G401.6 (cell line): ENCODE results near the gene TCL1B.
"Not testable (repeated sequence)": the region's sequence is repeated elsewhere in the genome, so short reads cannot be mapped to it uniquely, and the experiment has no call there.

ENCODE experiments used
- FAIRE-seq: peaks from 2 replicates; lab custom pipeline; 2012; peaks lifted over from hg19 to GRCh38; lab: Jason Lieb, UNC

TCL1B gene

DNA sequence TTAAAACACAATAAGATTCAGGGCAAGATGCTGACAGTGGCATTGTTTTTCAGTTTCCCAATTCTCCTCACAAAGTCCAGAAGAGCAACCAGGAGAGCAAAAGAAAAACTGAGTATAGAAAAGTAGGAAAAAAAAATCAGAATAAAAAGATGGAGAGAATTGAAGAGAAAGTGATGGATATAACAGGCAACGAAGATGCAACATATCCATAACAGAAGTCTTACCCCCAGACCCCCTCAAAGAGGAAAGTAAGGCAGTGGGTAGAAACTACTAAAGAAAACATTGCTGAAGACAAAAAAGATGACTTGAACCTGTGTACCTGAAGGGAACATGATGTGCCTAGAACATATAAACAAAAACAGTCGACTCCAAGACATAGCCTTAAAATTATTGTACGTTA is 17.1 kb downstream of the TCL1B start:
- FAIRE-seq, result no peak

DNA sequence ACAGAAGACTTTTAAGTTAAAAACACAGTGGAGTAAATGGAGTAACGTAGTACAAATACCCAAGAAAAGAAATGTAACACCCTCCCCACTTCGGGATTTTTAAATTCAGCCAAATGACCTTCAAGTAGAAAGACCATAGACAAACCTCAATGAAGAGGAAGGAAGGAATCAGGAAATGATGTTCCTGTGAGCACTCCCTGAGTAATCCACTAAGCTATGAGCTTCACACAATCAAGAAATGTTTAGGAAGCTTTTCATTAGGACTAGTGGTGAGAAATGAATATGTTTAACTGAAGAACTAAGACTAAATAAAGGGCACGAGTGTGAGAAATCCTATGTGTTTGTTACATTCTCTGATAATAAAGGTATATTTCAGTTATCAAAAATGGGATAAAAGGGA is 17.6 kb downstream of the TCL1B start:
- no peak for FAIRE-seq

DNA sequence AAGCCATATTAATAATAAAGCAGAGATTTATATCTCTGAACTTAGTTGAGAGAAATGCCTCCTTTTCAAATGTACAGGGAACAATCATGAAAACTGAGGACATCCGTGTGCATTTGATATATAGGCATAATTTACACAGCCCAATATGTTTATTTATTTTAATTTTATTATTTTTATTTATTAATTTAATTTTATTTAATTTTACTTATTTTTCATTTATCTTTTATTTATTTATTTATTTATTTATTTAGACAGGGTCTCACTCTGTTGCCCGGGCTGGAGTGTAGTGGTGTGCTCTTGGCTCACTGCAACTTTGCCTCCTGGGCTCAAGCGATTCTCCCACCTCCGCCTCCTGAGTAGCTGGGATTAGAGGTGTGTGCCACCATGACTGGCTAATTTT is 19.3 kb downstream of the TCL1B start:
- no peak for FAIRE-seq

DNA sequence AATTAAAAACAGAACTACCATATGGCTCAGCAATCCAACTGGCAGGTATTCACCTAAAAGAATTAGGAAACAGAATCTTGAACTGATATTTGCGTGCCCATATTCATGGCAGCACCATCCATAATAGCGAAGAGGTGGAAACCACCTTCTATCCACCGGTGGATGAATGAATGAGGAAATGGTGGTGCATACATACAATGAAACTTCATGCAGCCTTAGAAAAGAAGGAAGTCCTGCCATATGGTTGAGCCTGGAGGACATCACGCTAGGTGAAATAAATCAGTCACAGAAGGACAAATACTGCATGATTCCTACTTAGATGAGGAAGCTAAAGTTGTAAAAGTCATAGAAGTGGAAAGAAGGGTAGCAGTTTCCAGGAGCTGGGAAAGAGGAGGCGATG is 21.1 kb downstream of the TCL1B start:
- FAIRE-seq, result no peak

DNA sequence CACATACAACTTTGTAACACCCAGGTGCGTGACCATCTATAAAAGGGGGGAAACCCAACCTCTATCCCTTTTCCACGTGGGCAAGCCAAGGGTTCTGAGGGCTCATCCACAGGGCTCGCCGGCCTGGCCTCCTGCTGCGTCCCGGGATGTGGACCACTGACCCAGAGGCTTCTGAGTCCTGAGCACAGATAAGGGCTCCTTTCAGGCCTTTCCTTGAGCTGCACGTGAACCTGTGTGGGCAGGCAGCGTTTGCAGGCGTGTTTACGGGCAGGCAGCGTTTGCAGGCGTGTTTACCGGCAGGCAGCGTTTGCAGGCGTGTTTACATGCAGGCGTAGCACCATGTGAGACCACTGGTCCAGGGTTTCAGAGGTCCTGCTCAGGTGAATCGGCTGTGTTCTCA is 23.9 kb downstream of the TCL1B start:
- no peak for FAIRE-seq

DNA sequence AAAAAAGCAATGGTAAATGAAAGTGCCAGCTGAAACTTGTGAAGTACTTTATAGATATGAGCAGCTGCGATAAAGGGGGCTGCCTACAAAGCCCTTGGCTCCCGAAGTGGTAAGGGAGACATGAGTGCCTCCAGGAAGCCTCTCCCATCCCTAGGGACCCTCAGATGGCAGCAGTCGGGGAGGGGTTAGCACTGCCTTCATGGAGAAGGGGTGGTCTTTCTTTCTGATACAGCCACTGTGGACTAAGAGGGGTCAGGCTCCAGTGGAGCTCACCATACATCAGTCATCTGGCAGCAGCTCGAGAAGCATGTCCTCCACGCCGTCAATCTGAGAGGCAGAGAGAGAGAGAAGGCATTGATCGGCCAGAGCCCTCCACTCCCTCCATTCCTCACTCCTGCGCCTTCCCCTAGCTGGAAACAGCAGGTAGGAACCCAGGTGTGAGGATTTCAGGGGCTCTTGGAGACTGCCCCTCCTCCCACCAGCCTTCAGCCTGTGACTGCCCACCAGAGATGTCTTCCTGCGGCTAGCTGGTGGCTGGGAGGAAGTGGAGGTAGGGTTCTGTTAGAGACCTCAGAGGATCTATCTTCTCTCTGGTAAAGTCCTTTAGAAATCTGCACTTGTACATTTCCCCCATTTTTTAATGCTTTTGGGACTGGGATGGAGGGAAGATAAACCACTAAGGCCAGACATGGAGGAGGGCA is 25.4 kb downstream of the TCL1B start:
- FAIRE-seq, result no peak

DNA sequence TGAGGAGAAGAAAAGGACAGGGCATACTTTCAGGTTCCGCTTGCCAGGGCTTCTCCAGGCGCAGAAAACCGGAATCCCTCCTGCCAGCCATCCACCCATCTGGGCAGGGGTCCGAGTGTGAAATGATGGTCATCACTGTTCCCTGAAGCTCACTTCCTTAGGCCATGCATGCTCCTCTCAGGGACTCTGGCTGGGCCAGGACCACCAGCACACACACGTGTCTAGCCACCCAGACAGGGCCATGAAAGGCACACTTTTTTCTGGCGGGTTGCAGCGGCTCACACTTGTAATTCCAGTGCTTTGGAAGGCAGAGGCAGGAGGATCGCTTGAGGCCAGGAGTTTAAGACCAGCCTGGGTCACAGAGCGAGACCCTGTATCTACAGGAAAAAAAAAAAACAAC is 26.2 kb downstream of the TCL1B start:
- FAIRE-seq, result no peak

DNA sequence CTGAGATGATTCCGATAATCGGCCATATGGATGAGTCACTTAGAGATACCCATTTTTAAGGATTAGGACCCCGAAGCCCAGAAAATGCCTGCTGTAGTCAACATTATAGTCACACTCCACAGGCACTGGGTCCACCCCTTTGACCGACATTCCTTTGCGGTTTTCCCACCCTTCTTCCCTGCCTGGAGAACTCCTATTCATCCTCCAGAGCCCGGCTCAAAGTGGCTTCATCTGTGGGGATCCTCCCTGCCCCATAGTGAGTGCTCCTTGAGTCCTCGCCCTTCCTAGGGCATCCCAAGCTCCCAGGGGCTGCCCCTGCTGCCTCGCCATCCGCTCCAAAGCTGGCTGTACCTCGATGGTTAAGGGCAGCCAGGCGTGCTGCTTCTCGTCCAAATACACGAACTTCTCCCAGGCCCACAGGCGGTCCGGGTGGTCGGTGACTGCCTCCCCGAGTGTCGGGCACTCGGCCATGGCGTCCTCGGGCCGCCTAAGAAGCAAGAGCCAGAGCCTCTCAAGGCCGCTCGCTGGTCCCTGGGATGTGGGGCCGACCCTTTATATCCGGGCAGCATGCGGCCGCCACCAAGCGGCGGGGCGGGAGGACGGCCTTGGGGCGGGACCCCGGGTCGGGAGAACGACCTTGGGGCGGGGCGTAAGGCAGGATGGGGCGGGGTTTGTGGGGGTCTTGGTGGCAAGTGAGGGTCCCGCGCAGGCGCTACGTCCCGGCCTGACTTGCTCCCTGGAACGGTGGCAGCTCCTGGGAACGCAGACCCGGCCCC is 27.6 kb downstream of the TCL1B start, which contains the start of gene TCL1A:
TSS of gene TCL1A (minus strand) at position 530 of the 776 bp plus-strand sequence. CDS start at position 471, 59 bp downstream.
- FAIRE-seq, result no peak

DNA sequence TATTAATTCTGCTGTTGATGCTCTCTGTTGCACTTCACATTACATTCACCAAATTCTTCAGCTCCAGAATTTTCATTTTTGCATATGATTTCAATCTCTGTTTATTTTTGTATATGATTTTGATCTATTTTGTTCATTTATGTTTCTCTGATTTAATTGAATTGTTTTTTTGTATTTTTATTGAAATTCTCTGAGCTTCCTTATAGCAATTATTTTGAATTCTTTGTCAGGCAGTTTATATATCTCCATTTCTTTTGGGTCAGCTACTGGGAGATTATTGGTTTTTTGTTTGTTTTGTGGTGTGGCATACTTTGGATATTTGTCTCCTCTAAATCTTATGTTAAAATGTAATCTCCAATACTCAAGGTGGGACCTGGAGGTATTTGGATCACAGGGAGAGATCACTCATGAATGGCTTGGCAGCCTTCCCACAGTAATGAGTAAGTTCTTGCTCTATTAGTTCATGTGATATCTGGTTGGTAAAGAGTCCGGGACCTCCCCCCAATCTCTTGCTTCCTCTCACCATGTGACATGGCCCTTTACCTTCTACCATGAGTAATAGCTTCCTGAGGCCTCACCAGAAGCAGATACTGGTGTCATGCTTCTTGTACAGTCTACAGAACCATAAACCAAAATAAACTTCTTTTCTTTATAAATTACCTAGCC is 36.4 kb downstream of the TCL1B start:
- no peak for FAIRE-seq

DNA sequence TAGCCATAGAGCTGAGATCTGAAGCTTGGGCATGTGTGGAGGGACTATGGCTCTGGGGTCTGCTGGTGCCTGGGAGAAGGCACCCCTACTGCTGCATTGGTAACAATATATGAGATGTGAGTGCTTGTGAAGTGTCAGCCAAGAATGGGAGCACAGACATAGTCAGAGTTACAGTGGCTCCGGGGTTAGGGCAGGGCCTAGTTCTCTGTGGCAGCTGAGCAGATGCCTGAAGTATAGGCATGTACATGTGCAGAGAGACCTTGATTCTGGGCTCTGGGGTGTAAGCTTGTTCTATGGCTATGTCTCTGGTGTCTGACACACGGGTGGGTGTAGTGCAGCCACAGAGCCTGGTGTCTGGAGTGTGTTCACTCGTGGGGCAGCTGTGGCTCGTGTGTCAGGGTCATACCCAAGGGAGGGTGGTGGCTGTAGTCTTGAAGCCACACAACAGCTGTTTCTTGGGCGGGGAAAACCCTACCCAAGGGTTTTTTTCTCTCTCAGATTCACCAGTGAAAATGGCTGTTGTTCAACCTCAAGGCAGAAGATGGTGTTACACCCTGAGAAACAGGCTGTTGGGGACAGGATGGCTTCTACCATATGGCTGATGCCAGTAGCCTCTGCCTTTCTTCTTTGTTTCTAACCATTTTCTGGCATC is 39.6 kb downstream of the TCL1B start:
- no peak for FAIRE-seq

DNA sequence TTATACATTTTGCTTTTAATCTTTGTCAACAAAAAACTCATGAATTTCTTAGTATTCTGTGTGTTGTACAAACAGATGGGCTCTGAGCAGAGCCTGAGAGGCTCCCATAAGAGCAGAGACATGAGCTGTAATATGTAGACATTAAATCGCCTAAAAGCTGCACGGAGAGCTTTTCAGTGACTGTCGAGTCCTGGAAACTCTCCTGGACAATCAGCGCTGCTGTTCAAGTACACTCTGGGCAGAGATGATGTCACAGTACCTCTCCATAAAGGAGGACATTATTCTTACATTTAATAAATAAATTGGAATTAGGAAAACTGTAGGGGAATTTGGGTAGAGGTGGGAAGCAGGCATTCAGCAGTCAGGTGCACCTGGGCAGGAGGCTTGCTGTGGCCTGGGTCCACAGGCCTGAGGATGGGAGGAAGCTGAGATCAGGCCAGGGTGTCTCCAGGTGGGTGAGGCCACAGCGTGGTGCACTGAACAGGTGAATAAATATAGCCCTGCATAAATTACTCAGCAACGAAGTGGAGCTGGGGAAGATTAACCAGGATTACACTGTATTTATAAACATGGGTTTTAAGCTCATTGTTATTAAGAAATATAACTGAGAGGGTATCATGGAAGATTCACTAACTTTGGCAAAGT is 41.0 kb downstream of the TCL1B start:
- no peak for FAIRE-seq

DNA sequence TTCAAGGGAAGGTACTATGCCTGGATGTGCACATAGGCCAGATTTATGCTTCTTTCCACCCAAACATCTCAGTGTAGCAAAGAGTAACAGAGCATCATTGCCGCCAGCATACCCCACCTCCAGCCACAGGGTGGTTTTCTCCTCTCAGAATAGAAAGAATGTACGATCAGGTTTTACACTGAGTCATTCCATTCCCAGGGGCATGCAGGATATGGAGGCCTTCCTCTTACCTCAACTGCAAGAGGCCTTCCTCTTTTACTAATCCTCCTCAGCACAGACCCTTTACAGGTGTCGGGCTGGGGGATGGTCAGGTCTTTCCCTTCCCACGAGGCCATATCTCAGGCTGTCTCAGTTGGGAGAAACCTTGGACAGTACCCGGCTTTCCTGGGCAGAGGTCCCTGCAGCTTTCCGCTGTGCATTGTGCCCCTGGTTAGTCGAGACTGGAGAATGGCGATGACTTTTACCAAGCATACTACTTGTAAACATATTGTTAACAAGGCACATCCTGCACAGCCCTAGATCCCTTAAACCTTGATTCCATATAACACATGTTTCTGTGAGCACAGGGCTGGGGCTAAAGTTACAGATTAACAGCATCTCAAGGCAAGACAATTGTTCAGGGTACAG is 43.3 kb downstream of the TCL1B start:
- FAIRE-seq, result not testable (repeated sequence)

DNA sequence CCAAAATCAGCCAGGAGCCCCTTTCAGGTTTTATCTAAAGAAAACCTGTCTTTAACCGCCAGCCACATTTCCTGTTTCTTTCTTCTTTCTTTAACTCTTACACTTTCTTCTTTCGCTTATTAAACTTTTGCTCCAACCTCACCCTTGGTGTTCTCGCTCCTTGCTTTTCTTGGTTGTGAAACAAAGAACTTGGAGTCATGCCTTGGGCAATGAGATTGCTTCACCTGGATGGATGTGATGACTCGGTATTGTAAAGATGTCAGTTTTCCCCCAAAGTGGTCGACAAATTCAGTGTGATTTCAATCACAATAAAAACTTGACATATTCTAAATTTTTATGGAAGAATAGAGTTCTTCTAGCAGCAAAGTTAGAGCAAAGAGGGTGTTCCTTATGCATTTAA is 43.9 kb downstream of the TCL1B start:
- no peak for FAIRE-seq

DNA sequence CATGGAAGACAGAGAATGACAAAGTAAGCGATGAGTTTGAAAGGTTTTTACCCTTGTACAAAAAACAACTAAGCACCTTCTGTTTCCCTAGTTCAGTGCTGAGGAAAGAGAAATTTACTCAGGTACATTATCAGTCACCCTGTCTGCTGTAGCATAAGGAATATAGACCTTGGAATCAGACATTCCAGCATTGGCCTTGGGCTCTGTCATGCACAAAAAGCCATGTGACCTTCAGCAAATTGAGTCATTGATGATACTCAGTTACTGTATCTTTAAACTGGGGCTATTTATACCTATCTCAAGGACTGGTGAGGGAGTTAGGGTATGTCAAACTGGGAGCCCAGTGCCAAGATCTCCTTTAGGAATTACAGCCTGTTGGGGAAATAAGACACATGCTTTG is 47.0 kb downstream of the TCL1B start:
- no peak for FAIRE-seq

DNA sequence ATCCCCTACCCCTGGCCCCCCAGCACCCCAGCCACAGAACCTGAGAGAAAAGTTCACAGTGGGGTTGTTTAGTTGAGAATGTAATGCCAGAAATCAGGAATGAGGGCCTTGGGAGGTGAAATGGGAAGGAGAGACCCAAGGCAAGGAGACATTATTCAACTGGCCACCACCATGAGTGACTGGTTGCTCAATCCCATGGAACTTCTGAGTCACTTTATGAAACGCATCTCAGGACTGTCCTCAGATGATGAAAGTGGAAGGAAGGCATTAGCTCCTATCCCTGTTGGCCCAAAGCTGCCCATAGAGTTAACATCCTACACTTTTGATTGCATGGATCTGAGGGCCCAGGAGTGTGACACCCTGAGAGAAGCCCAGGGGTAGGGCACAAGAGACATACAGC is 53.1 kb downstream of the TCL1B start:
- FAIRE-seq, result no peak

DNA sequence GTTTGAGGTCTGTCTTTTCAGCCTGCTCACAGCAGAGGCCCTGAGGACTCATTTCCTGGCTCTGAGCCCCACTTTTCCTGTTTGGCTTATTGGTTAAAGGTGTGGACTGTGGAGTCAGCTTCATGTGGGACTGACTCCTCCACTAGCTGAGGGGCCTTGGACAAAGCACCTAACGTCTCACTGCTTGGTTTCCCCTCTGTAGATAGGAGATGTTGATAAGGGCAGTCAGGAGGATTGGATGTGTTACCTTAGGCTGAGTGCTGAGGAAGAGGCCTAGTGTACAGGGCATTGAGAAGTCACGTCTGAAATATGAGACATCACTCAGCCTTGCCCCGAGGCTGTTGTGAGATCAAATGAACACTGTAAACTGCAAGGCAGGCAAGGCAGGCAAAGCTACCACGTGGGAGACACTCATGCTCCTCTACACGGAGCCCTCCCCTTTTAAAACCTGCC is 54.8 kb downstream of the TCL1B start:
- no peak for FAIRE-seq

DNA sequence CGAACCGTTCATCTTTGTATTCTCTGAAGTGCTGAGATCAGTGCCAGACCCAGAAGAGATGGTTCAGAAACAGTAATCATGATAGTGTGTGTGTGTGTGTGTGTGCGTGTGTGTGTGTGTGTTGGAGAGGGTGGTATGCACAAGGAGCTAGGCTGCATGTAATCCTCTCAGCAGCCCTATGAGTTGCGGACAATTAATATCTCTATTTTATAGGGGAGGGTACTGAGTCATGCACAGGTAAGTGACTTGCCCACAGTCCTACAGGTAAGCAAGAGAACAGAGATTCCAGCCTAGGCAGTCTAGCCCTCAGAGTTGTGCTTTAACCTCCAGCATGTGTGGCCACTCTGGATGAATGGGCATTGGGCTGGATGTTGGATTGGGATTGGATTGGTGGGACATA is 55.6 kb downstream of the TCL1B start:
- FAIRE-seq, result no peak
